NCI-H524 (cell line): Measurements from ENCODE around the gene APC.
"Not testable (repeated sequence)": the region's sequence is repeated elsewhere in the genome, so short reads cannot be mapped to it uniquely, and the experiment has no call there.

Experiments used
- DNase-seq, 2 experiments: peaks; one replicate each; lab custom pipeline; 2025; lab: John Stamatoyannopoulos, UW

Gene APC

GRCh38 chr5:112857866-112858265 is 120.2 kb downstream of the APC start:
- no peak for DNase-seq

GRCh38 chr5:112860571-112860928 is 122.9 kb downstream of the APC start:
- not testable (repeated sequence) for DNase-seq

- DNase-seq, result peak; percentile 91 to 96
Measured at GRCh38 chr5:112860929-112861637, 123.4 kb downstream of the APC start, which contains the start of gene SRP19. SRP19 (plus strand) TSS chr5:112861287; CDS start chr5:112861377, 90 bp downstream.

- DNase-seq, result no peak
Measured at GRCh38 chr5:112861638-112861985, 123.9 kb downstream of the APC start.

GRCh38 chr5:112862085-112862484 is 124.4 kb downstream of the APC start:
- DNase-seq, result peak in 1 of 2 experiments; percentile 11

- no peak for DNase-seq
Measured at GRCh38 chr5:112863549-112863948, 125.9 kb downstream of the APC start.

- DNase-seq, result no peak
Measured at GRCh38 chr5:112865128-112865527, 127.4 kb downstream of the APC start.

- DNase-seq, result no peak
Measured at GRCh38 chr5:112866739-112867138, 129.1 kb downstream of the APC start.

GRCh38 chr5:112867411-112867810 is 129.7 kb downstream of the APC start:
- DNase-seq, result no peak

GRCh38 chr5:112869948-112870347 is 132.3 kb downstream of the APC start:
- DNase-seq, result no peak

GRCh38 chr5:112870966-112871365 is 133.3 kb downstream of the APC start:
- DNase-seq, result no peak

- no peak for DNase-seq
Measured at GRCh38 chr5:112876362-112876761, 138.7 kb downstream of the APC start.

GRCh38 chr5:112878101-112878500 is 140.4 kb downstream of the APC start:
- DNase-seq, result no peak

GRCh38 chr5:112878760-112879159 is 141.1 kb downstream of the APC start:
- no peak for DNase-seq

GRCh38 chr5:112880219-112880964 is 142.7 kb downstream of the APC start:
- no peak for DNase-seq

GRCh38 chr5:112883192-112883591 is 145.5 kb downstream of the APC start:
- no peak for DNase-seq

GRCh38 chr5:112885001-112885400 is 147.3 kb downstream of the APC start:
- no peak for DNase-seq

- DNase-seq, result no peak
Measured at GRCh38 chr5:112886975-112887374, 149.3 kb downstream of the APC start.

- not testable (repeated sequence) for DNase-seq
Measured at GRCh38 chr5:112892066-112892465, 154.4 kb downstream of the APC start.

GRCh38 chr5:112892776-112893175 is 155.1 kb downstream of the APC start:
- DNase-seq, result no peak

GRCh38 chr5:112895682-112896081 is 158.0 kb downstream of the APC start:
- no peak for DNase-seq
